A172 (cell line): ENCODE data around the gene SH3RF3. TPM values are rescaled to one million over a fixed set of nuclear protein-coding genes. Genes with fewer than 3 reads are reported as not detected.
A peak's percentile ranks its signal among the peaks of the same experiment; 100 is the strongest.
"Not testable (repeated sequence)": the region's sequence is repeated elsewhere in the genome, so short reads cannot be mapped to it uniquely, and the experiment has no call there.

Source experiments
- DNase-seq: peaks from one replicate; pipeline ENCODE4 v3.0.0-alpha.2; 2015; ENCODE audit warnings: low spot score
- total RNA-seq: library from RNA; depleted of rRNA; stranded (reverse); fragments of >200 nt; shearing (Covaris generic); gene quantifications from 2 replicates; pipeline ENCODE4 v1.2.3, GENCODE V29; 2014; rRNA removed

SH3RF3 gene
- 2.1 and 3.6 TPM in 2 replicates for total RNA-seq

GRCh38 chr2:109128616-109129355, at the start of gene SH3RF3:
SH3RF3 (plus strand) TSS chr2:109129205.
- peak; percentile 38 for DNase-seq

DNA sequence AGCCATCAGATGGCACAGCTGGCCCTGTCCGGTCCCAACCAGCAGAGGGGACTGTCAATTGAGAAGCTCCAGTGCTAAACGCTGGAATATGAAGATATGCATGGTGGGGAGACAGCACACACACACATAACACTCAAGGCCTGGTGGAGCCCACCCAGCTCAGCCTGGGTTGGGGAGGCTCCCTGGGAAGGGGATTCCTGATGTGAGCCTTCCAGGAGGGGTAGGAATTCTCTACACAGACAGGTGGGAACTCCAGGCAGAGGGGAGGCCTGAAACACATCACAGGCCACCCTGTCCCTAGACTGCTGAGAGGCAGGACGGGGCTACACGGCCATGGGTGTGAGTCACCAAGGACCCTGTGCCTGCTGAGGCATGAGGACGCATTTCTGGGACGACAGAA, 49.4 kb upstream of the SH3RF3 start:
- DNase-seq = no peak

DNA sequence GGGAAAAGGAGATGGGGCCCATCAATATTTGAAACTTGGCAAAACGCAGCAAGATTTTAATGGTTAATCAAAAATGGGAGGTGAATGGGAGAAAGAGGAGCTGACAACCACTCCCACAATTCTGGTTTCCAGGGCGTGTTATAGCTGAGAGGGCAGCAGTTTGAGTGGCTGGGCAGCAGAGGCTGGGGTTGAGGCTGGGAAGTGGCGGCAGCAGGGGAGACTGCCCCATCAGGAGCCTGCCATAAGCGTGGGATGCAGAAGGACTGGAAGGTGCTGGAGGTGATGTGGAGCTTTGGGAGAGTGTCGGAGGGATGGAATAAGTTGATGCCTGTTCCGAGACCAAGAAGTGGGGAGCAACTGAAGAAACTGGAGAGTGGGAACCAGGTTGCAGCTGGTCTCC, 48.9 kb upstream of the SH3RF3 start:
- no peak for DNase-seq

- no peak for DNase-seq
Measured at GRCh38 chr2:109080757-109081156, 48.2 kb upstream of the SH3RF3 start.

DNA sequence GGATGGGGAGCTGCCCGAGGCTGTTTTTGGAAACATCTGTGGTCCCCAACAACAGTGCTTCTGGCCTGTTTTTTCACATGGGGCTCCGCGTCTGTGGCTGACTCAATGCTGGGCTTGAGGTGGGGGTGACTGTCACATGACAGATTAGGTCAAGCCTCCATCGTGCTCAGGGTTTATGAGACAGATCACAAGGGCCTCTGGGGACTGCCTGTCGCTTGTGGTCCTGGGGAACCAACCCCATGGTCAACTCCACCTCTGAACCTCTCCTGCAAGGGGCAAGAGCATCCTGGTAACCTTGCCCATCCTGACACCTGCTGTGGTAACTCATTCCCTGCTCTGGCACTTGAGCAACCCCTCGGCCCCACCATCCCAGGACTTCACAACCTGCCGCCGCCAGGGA, 47.6 kb upstream of the SH3RF3 start:
- DNase-seq = no peak

DNA sequence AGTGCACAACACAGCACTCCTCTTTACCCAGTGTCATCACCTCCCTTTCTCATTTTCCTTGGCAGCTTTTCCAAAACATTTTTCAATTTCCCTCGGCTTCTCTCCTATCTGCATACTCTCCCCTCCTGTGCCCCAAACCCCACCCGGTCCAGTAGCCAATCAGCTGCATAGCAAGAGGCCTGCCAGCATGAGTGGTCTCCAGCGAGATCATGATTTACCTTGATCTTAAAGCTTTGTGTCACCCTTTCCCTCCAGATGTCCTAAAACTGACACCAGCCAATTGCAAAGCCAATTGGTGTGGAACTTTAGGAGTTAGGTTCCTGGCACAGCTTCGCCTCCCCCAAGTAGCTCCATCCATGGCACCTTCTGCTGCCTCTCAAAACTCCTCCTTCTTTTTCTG, 45.2 kb upstream of the SH3RF3 start:
- no peak for DNase-seq

- DNase-seq = no peak
Measured at GRCh38 chr2:109084341-109084740, 44.7 kb upstream of the SH3RF3 start.

- no peak for DNase-seq
Measured at GRCh38 chr2:109085912-109086742, 42.9 kb upstream of the SH3RF3 start.

- no peak for DNase-seq
Measured at GRCh38 chr2:109086743-109087020, 42.3 kb upstream of the SH3RF3 start.

- DNase-seq = no peak
Measured at GRCh38 chr2:109087055-109087663, 41.8 kb upstream of the SH3RF3 start.

GRCh38 chr2:109089602-109090300, 39.3 kb upstream of the SH3RF3 start:
- no peak for DNase-seq

DNA sequence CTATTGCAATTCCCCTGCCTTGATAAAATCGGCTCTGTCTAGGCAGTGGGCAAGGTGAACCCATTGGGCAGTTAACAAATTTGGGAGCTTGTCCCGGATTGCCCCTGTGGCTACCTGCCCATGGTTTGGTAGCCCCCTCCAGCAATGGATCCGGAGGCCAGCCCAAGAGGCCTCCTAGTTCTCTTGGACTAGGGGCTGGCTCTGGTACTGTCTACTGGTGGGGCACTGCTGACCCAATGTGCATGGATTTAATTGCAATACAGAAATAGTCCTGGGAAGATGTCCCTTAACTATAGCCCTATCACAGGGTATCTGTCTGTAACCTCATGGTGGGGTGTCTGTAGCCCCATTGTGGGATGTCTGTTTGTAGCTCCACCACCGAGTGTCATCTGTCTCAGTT, 37.5 kb upstream of the SH3RF3 start:
- DNase-seq = no peak

DNA sequence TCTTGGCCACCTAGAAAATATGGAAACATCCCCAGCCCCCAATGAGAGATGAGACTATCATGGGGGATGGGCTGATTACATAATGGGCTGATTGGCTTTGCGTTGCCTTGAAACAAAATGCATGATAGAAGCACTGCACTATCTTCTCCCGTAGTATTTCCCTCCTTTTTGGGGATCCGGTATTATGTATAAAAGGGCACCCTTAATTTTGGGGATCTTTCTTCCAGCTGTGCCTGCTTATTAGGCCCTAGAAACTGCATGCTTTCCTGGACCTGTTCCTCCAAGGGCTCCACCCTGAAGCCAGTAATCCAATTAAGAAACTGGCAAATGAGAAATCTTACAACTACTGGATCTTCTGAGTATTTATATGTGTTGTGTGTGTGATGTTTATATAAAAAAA, 34.9 kb upstream of the SH3RF3 start:
- no peak for DNase-seq

DNA sequence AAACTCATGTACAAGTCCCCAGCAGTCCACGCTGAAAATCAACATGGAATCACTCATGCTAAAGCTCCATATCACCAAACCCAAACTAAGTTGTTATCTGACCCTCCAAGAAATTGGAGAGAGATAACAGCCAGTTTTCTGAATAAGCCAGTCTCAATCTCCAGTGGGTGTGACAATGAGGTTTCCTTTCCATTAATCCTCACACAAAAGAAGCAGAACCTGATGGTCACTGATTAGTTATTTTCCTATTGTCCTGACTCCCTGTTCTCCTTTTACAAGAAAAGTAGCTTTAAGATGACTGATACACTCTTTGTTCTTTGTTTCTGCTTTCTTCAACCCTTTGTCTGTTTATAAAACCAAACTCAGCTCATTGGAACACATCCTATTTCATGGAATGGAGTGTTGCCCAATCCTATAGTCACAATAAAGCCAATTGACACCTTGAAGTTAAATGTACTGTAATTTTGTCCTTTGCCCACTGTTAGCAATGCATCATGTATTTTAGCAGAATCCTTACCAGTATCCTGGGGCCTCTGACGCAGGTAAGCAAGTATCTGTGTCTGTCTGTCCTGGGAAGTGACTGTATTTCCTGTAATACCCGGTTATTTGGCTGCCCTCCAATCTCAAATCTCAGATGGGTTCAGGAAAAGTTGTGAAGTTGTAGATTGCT, 30.6 kb upstream of the SH3RF3 start:
- DNase-seq = peak; percentile 19

GRCh38 chr2:109098921-109099273, 30.1 kb upstream of the SH3RF3 start:
- DNase-seq = no peak

GRCh38 chr2:109102588-109103233, 26.3 kb upstream of the SH3RF3 start:
- DNase-seq = no peak

DNA sequence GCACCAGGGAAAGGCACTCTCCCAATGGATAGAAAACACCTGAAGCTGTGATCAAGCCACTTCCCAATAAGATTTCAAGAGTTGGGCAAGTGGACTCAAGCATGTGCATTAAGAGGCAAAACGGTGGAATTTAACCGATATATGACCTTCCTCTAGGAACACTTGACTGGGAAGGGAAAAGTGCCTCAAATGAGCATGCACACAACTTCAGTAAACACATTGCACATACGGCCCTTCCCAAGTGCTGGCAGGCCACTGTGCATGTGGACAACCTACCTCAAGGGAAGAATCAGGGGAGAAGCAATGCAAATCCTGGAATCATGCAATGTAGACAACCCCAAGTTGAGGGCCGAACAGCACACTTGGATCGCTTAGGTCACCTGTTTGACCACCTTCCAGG, 23.9 kb upstream of the SH3RF3 start:
- DNase-seq = no peak

DNA sequence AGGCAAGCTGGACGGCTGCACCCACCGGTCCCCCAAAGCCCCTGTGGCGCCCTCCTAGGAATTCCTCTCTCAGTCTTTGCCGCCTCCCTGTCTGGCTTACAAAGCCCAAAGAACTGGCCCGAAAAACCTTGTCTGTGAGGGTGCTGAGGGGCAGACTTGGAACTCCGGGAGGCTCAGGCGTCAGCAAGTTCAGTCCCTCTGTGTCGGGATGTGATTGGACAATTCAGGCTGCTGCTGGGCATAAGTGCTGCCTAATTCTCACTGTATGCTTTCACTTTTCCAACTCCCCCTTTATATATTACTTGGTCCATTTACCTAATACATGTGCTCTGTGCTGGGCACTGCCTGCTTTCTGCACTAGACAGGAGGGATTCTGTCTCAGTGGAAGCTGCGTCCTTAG, 20.3 kb upstream of the SH3RF3 start:
- DNase-seq = no peak

DNA sequence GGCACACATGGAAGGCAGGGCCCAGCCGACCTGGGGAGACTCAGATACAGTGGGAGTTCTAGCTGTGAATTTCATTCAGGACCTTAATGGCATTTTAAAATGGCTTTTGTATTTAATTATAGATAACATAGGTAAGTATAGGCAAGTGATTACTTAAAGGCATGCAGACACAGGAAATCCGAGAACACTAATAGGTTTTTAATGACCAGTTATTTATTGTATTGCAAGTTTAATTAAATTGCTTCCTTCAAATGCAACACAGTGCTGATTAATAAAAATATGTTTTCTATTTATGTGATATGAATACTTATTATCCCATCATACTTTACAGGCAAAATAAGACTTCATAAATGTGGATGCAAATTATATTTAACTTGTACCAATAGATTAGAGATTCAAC, 19.7 kb upstream of the SH3RF3 start:
- DNase-seq = no peak

DNA sequence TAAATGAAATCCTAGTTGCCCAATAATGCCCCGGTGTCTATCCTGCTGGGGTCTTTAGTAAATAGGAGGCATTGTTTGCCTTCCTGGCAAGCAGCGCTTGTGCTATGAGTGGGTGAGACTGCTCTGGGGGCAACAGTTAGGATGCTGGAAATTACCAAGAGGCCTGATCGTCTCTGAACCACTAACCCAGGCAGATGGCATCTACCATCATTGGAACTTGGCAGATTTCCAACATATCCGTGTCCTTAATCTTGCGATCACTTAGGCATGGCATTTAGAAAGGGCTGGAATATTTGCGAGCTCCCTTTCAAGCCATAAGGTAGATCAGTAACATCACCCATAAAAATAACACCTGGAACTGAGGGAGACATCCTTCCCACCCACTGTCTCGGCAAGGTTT, 18.8 kb upstream of the SH3RF3 start:
- DNase-seq = no peak

- not testable (repeated sequence) for DNase-seq
Measured at GRCh38 chr2:109117181-109117580, 11.8 kb upstream of the SH3RF3 start.
